Measurements from ENCODE around the gene NME9. TPM values are rescaled to one million over a fixed set of nuclear protein-coding genes. Genes with fewer than 3 reads are reported as not detected.
"Not testable (repeated sequence)": the region's sequence is repeated elsewhere in the genome, so short reads cannot be mapped to it uniquely, and the experiment has no call there.

NME9 gene, protein sequence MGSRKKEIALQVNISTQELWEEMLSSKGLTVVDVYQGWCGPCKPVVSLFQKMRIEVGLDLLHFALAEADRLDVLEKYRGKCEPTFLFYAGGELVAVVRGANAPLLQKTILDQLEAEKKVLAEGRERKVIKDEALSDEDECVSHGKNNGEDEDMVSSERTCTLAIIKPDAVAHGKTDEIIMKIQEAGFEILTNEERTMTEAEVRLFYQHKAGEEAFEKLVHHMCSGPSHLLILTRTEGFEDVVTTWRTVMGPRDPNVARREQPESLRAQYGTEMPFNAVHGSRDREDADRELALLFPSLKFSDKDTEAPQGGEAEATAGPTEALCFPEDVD
- total RNA-seq = 1.0 TPM in 1 of 2 replicates, not detected in the other

DNA sequence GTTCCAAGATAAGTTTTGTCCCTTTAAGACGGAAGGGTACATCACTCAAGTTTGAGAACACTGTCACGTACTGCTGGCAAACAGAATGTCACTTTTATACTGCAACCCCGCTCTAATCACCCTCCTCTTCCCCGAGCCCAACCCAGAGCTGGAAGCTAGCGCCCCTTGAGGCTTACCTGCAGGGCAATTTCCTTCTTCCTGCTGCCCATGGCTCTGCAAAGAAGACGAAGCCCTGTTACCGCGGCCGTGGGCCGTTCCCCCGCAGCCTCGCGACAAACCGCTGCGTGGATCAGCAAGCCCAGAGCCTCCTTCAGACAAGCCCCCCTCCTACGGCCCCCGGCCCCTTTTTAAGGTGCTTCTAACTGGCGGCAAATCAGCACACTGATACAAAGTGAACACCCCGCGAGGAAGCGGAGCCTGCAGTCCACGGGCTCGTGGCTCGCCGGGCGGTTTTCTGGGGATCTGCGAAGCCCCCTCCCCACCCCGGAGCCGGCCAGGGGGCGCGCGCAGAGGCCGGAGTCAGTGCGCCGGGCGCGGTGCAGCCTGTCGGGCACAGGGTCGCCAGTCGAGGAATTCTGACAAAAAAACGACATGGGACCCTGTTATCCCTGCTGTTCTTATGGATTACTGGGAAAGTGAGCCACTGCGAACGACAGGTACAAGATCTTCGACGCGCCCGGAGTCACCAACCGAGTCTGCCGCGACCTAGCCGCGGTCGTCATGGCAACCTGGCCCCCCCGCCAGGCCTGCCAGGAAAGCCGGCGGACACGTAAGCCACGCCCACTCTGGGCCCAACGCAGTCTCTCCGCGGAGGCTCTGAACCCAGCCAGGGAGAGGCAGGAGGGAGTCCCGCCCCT is at the start of gene NME9:
Gene NME9, minus strand, starts transcription at position 725 of the 857 bp plus-strand sequence. Its CDS starts 516 bp downstream, at position 209.
- peak; percentile 66 for DNase-seq (ENCODE audit: low read depth)

DNA sequence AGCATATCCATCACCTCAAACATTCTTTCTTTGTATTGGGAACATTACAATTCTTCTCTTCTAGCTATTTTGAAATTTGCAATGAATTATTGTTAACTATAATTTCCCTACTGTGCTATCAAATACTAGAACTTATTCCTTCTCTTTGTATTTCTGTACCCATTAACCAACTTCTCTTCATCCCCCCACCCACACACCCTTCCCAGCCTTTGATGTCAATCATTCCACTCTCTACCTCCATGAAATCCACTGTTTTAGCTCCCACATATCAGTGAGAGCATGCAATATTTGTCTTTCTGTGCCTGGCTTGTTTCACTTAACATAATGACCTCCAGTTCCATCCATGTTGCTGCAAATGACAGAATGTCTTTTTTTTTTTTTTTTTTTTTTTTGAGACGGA is 49.3 kb upstream of the NME9 start:
- no peak for DNase-seq (ENCODE audit: low read depth)

DNA sequence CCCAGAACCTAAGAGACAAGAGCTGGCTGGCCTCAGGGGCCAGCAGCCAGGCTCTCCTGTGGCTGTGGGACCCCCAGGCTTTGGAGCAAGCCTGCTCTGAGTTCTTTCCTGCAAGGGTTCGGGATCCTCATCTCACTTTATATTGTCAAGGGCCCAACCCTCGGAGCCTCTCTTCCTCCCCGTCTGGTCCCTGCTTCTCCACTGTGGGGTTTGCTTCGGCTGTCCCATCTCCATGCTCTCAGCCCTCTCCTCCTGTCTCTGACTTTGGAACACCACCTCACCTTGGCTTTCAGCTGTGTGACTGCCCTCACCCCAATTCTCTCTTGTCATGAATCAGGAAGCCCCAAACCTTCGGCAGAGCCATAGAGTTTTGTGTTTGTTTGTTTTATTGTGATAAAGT is 48.7 kb upstream of the NME9 start:
- DNase-seq (ENCODE audit: low read depth) = no peak

DNA sequence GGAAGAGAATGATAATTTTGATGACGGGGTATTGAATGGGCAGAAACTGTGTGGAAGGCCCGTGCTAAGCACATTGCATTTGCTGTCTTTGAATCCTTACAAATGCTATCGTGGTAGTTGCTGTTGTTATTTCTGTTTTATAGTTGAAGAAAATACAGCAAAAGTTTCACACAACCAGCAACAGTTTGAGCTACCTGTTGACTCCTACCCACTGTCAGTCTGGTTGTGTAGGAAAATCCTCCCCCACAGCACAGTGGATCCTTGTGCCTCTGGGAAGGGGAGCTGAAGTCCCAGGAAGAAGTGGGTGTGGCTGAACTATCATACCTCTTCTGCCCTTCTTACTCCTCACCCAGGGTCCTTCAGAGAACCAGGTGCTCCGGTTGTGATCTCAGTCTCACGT is 48.2 kb upstream of the NME9 start:
- no peak for DNase-seq (ENCODE audit: low read depth)

DNA sequence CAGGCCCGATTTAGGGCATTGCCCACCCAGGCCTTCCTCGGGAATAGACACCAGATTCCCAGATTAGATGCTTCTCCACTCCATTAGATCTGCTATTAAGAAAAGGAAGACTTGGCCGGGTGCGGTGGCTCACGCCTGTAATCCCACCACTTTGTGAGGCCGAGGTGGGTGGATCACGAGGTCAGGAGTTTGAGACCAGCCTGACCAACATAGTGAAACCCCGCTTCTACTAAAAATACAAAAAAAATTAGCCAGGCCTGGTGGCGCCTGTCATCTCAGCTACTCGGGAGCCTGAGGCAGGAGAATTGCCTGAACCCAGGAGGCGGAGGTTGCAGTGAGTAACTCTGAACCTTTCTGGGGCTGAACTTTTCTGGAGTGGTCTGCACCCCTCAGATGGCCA is 47.6 kb upstream of the NME9 start:
- DNase-seq (ENCODE audit: low read depth) = not testable (repeated sequence)

DNA sequence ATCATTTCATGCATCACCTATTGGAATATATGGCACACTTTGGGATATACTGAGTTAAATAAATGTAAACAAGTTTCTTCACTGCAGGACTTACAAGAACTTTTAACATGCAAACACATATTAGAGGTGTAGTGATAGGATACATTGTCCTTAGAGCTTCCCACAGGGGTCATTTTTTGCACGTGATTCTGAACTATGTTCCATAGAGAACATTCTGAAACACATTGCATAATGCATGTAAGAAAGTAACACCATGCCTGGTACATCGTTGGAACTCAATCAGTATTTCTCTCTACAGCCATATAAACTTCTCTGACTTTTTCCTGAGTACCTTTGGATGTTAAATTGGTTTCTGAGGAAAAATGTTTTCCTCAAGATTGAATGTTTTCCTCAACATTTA is 47.0 kb upstream of the NME9 start:
- DNase-seq (ENCODE audit: low read depth) = no peak

DNA sequence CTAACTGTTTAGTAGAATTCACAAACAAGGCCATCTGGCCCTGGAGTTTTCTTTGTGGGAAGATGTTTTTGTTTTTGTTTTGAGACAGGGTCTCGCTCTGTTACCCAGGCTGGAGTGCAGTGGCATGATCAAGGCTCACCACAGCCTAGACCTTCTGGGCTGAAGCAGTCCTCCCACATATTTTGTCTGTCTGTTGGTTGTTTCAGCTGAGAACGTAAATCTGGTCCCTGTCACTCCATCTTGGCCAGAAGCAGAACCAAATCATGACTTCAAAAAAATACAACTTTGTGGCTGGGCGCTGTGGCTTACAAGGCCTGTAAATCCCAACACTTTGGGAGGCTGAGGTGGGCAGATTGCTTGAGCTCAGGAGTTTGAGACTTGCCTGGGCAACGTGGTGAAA is 45.8 kb upstream of the NME9 start:
- DNase-seq (ENCODE audit: low read depth) = no peak

DNA sequence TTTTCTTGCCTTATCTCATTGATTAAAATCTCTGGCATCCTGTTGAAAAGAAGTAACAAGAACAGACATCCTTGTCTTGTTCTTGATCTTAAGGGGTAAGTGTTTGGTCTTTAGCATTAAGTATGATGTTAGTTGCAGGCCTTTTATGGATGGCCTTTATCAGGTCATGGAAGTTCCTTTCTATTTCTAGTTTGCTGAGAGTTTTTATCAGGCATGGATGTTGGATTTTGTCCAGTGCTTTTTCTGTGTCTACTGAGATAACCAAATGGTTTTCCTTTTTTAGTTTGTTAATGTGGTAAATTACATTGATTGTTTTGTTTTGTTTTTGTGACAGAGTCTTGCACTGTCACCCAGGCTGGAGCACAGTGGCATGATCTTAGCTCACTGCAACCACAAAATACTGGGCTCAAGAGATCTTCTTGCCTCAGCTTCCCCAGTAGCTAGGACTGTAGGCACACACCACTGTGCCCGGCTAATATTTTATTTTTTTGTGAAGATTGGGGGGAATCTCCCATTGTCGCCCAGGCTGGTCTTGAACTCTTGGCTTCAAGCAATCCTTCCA is 45.0 kb upstream of the NME9 start:
- DNase-seq (ENCODE audit: low read depth) = no peak

DNA sequence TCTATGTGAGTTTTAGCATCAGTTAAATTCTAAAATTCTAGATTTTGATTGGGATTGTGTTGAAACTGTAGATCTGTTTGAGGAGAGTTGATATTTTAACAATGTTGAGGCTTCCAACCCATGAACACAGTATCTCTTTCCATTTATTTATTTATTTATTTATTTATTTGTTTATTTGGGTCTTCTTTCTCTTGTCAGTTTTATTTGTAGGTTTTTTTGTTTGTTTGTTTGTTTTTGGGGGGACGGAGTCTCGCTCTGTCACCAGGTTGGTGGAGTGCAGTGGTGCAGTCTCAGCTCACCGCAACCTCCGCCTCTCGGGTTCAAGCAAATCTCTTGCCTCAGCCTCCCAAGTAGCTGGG is 44.1 kb upstream of the NME9 start:
- DNase-seq (ENCODE audit: low read depth) = no peak

DNA sequence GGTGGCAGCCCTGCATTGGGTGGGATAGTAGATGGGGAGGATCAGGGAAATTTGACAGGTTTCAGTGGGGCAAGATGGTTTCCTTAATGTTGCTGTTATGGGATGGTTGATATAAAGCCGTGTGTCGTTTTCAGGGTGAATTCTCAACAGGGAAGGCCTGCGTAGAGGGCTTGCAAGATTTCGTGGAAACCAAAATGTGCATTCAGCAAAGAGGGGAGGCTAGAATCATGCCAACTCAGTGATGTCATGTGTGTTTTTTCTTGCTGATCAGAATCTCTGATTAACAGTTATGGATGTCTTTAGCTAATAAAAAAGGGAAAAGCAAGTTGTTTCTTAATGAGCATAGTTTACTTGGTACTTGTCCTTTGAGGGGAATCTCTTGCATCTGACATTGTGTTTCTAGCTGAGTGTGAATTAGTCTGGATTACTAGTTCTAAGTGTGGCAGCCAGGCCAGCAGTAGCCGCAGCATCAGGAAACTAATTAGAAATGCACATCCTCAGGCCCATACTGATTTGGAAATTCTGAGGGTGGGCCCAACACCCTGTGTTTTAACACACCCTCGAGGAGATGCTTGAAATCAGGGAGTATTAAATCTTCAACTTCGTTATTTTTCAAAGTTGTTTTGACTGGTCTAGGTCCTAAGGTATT is 43.6 kb upstream of the NME9 start:
- no peak for DNase-seq (ENCODE audit: low read depth)

DNA sequence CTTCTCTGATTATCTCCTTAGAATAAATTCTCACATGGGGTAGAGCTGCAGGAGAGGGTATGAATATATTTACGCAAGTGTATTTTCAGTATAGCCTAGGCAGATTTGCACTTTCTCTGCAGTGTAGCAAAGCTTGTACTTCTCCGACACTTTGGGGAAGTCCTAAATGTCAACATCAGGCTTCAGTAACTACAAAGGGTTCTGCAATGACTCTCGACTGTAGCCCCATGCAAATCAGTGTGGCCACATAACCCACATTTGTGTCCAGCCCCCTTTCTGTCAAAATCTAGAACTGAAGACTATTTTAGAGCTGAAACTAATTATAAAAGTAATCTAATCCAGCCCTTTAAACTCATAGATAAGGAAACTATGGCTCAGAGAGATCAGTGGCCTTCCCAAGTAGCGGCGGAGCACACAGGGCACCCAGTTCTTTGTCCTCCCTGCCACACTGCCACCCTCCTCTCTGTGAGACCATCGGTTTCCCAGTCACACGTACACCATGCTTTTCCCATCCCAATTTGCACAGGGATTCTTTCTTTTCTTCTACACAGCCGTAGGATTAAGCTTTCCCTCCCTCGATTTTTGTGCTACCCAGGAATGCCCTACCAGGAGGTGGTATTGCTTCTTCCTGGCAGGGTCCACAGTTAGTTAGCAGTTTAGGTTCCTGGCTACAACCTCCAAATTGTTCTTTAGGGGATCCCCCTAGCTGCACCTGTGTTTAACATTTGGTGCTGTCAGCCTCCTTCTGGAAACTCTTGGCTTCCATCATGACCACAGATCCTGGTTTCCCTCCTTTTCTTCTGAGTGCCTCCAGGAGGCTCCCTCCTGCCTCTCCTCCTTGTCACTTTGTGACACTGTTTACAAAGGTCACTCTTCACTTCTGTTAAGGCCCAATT is 41.7 kb upstream of the NME9 start:
- no peak for DNase-seq (ENCODE audit: low read depth)

DNA sequence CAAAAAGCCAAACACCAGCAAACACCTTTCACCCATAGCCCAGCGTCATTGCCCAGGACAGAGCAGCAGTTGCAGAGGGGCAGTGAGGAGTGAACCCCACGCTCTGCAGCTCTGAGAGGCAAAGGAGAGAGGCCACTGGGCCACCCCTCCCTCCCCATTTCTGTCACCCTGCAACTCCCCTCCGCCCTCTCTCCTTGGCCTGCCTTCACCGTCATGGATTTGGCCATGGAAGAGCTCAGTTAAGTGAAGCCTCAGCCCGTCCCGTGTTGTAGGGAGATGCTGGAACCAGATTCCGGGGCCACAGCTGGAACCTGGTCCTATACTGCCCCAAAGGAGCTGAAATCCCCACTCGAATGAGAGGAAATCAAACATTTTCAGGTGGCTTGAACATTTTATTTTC is 40.7 kb upstream of the NME9 start:
- no peak for DNase-seq (ENCODE audit: low read depth)

DNA sequence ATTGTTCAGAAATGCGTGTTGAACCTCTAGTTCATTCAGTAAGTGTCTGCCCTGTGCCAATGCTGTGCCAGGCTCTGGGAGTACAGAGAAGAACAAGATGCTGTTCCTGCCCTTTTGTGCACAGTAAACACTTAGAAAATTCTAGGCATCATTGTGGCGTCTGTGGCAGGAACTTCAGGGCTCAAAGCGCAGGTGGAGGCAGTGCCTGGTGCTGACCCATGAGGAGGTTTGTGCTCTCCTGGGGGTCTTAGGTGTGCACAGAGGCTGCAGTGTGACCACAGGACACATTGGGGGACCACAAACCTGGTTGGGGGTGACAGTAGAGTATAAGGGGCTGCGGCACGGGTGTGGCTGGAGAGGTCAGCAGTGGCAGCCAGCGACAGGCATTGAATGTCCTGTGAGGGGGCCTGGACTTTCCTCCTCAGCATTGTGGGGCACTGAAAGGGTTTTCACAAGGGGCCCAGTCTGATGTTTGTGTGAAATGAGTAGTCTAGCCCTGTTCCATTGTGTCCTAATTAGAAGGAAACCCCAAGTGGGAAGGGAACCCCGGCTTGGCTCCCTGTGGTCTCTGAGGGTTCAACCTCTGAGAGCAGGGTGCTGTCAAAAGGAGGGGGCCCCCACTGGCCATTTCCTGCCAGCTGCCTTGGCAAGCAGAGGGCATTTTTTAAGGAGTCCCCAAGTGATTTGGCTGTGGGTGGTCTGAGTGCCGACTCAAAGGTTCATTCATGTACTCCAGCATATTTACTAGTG is 39.7 kb upstream of the NME9 start:
- DNase-seq (ENCODE audit: low read depth) = no peak

DNA sequence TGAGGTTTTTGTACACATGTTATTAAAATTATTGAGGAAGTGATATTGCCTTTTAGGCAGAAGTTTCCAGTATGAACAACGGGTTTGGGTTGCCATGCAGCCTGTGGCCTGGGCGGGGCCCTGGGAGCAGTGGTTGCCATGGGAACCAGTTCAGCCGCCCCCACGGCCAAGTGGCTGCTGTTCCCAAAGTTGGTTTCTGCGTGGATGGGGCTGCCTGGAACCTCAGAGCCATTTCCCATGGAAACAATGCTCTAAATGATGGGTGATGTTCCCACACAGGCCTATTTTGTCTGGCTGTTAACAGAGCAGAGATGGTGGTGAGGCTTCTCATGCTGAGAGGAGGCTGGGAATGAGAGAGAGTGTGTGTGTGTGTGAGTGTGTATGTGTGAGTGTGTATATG is 38.3 kb upstream of the NME9 start:
- DNase-seq (ENCODE audit: low read depth) = no peak

DNA sequence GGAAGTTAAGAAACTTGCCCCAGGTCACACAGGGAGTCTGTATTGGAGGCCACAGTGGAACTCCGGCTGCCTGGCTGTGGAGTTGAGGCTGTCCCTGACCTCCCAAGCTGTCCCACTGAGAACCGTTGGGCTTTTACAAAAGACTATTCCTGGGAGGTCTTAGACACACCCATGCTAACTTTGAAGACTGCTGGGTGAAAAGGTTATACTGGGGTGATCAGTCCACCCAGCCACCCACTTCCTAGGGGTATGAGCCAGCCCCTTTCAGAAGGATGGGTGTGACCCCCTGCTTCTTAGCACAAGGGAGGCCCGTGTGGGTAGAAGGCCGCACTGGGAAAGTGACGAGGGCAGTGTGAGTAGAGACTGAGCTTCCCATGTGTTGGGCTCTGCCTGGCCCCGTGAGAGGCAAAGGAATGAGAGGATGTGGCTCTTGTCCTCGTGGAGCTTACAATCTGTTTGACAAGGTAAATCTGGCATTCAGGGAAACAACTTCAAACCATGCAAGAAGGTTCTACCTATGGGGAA is 37.7 kb upstream of the NME9 start:
- DNase-seq (ENCODE audit: low read depth) = no peak

DNA sequence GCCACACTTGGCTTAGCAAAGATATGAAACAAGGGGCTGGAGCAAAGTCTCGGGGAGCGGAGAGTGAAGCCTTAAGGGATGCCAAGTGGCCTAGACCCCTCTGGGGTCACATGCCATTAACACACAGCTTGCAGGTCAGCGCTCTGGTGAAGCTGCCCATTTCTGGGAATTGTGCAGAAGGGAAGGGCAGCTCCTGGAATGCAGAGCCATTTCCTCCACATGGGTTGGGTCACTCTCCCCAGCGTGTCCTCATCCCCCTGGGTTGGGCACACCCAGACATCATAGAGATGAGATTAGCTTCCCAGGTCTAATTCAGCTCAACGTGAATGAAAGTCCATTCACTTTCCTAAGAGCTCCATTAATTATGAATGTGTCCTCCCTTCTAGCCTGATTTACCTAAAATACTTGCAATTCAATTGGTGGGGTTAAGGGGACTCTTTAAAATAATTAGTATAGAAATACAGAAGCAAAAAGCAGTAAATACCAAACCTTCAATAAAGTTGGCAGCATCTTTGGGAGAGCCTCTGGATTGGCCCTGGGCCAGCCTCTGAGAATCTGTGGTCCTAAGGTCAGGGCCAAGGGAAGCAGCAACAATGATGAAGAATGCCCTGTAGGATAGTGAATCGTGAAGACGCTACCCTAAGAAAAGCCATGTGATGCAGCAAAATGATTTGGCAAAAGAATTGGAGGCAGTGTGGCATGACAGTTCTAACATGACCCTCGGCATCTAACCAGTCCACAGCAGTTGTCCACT is 36.5 kb upstream of the NME9 start:
- DNase-seq (ENCODE audit: low read depth) = no peak

DNA sequence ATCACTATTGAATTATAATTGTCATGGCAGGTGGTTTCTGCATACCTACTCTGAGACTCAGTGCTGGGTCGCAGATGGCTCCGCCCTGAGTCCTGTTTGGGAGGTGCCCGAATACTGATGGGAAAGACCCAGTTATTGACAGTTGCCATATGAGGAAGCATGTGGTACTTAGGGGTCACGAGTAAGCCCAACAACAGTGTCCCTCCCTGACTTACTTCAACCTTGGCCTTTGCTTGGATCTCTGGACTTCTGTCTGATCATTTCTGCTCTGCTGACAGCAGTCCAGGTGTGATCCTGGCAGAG is 35.6 kb upstream of the NME9 start:
- DNase-seq (ENCODE audit: low read depth) = no peak

DNA sequence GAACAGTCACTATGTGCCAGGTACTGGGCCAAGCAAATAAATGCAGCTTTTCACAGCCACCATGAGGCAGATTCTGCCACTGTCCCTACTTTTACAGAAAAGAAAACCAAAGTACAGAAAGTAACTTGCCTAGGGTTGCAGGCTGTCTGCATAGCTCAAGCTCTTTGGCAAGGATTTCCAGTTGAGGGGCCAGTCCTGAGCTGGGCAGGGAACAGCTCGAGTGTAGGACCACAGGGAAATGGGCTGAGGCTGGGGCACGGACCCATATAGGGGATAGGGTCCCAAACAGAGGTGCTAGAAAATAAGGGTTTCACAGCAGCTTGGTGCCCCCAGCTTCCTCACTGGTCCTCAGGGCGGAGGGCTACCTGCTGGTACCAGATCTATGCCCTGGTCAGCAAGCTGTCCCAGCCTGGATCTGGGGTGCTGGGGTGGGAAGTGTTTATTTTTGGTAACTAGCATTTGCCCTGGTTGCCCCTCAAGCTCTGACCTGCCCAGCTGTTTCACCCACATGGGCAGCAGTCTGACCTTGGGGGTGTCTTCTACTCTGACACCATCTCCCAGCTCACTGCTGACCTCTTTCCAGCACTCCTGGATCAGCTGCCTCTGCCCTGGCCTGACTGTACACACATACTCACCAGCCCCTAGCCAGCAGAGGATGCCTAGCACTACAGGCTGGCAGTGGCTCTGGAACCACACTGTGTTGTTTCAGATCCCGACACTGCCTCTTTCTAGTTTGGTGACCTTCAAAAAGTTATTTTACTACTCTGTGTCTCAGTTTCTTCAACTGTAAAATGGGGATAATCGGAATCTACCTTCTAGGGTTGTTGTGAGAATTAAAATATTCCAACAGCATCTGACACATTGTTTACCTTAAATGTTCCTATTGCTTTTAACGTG is 35.0 kb upstream of the NME9 start:
- no peak for DNase-seq (ENCODE audit: low read depth)

DNA sequence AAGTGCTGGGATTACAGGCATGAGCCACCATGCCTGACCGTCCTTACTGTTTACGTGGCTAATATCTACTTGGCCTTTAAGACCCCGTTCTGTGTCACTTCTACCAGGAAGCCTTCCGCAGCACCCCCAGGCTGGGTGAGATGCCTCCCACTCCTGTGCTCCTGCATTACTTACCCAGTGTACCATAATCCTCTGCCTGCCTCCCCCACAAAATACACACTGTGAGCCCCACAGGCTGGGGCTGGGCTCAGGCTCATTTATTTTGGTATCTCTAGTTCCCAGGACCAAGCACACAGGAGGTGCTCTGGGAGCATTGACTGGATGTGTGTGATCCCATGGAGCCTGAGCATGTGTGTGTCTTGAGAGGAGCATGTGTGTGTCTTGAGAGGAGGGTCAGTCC is 33.7 kb upstream of the NME9 start:
- no peak for DNase-seq (ENCODE audit: low read depth)
